ENCODE results near the gene RCOR1. TPM values are rescaled to one million over a fixed set of nuclear protein-coding genes. Genes with fewer than 3 reads are reported as not detected.

RCOR1 gene
- total RNA-seq, 1 experiment from 2014 or later = 12.1 TPM

DNA sequence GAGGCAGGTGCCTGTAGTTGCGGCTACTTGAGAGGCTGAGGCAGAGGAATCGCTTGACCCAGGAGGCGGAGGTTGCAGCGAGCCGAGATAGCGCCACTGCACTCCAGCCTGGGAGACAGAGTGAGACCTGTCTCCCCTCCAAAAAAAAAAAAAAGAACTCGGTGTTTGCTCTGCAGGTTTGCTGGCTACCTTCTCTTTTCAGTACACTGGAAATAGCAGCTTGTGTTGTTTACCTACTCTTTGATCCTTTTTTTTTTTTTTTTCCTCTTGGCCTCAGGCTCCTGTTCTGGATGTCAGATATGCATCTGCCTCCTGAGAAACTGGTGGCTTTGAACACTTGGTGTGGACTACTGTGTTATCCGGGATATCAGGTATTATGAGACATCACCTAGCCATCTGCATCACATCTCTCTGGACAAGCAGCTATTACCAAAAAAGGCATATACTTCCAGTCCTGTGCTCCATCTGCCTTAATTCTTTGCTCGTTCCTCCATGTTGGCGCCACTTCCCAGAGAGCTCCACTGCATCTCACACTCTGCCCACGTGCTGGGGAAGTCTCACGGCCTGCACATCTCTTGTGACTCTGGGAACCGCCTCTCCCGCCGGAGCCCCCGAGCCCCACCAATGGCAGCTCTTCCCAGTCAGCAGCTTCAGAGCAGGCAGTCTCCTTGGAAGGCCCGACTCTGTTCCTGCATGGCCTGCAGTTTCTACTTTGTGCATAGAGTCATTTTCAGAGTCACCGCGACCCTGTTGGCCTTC is 133.9 kb downstream of the RCOR1 start:
- DNase-seq (ENCODE audit: low read depth) = no peak

DNA sequence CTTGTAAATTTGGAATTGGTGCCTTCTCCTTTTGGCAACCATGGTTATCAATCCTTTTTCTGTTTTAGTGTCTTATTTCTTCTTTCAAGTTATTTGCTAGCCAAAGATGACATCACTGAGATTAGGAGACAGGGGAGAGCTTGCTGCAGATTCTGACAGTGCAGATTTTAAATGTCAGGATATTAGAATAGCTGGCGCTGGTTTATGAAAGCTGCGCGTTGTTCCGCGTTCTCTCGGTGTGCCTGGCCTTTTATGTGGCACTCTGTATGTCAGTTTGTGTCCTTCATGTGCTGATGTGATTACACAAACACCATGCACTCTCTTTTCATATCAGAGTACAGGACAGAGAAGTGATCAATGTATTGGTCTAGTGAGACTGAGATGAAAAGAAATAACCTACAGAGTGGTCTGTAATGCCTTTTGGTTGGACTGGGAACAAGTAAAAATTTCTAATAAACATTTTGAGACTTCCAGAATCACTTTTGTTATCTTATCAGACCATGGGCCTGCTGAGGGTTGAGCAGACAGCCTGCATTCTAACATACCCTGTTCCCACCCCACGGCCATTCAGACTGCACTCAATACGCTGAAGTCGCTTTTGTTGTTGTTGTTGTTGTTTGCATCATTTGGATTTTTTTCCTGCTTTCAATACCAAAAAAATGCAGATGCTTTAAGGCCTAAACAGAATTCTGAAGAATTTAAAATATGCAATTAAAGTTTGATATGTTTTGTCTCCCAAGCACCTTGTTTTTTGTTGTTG is 135.1 kb downstream of the RCOR1 start:
- no peak for DNase-seq (ENCODE audit: low read depth)

DNA sequence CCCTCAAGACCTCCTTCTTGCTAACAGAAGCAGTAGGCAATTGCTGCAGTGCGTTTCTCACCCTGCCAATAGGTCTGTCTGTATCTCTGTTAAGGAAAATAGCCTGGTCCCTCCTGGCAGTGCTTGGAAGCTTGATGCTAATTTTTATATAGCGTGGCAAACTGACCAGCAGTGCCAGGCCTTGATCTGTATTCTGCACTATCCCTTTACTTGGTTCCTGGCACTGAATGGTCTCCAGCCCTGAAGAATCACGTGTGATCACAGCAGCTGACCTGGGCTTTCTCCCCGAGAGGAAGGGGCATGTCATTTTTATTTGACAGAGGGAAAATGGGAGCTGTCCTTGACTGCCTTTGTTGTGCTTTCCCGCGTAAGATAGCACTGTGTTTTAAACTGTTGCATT is 136.1 kb downstream of the RCOR1 start:
- no peak for DNase-seq (ENCODE audit: low read depth)

GRCh38 chr14:102729268-102729667 is 136.8 kb downstream of the RCOR1 start:
- no peak for DNase-seq (ENCODE audit: low read depth)

DNA sequence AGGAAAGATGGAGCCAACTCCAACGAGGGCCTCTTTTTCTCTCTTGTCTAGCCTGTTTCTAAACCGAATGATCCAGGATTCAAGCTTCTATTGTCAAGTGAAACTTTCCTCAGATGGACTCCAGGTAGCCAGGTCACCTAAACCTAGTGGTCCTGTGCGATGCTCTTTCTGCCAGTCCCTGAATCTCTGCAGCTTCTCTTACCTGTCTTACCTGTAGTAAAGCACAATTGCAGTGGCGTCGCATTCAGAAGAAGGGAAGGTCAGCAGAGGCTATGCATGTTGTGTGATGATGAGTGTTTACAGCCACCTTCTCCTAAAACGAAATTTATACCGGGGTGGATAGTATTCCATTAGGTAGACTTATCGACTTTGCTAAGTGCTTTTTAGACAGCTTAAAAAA is 137.4 kb downstream of the RCOR1 start:
- DNase-seq (ENCODE audit: low read depth) = no peak

DNA sequence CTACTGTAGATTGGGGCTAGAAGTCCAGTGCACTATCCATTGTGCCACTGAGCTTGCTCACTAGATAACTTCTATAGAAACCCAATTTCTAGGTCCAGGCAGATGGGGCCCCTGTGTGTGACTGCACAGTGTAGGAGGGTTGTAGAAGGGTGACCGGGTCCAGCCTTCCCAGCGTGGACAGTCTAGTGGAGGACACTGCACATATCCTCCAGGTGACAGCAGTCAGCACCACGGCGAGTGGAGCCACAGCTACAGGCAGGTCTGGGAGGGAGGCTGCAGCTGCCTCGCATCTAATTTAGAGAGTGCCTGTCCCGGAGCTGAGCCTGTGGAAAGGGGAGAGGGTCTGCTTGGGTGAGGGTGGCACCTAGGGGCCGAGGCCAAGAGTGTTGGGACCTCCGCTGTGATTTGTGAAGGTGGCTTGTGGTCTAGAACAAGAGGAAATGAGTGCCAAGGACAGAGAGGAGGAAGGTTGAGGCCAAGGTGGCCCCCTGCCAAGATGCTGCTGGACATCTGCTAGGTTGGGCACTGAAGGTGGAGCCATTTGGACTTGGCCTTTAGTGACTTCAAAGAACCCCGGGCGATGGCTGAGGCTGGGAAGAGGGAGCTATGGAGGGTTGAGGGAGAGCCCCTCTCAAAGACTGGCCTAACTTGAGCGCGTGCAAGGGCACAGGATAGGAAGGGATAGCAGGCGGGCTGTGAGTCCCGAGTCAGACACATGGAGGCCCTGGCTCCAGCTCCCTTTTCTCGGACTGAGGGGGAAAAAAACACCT is 138.8 kb downstream of the RCOR1 start:
- no peak for DNase-seq (ENCODE audit: low read depth)

- no peak for DNase-seq (ENCODE audit: low read depth)
Measured at GRCh38 chr14:102731871-102732800, 139.7 kb downstream of the RCOR1 start.

- no peak for DNase-seq (ENCODE audit: low read depth)
Measured at GRCh38 chr14:102732924-102733323, 140.5 kb downstream of the RCOR1 start.

DNA sequence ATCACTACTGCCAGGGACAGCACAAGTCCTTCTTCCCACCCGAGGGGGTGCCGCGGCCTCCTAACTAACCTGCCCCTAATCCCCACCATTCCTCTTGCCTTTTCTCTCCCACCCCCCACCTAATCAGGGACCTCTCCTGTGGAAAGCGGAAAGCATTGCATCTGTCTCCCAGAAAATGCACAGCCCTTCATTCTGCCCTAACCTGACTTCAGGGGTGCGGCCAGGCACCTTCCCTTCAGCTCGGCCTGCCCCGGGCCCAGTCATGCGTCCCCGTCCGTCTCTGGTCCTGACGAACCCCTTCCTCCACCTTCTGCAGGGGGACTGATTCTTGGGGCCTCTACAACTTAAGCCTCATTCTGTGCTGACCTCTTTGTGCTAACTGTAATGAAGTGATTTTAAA is 140.9 kb downstream of the RCOR1 start:
- DNase-seq (ENCODE audit: low read depth) = no peak

DNA sequence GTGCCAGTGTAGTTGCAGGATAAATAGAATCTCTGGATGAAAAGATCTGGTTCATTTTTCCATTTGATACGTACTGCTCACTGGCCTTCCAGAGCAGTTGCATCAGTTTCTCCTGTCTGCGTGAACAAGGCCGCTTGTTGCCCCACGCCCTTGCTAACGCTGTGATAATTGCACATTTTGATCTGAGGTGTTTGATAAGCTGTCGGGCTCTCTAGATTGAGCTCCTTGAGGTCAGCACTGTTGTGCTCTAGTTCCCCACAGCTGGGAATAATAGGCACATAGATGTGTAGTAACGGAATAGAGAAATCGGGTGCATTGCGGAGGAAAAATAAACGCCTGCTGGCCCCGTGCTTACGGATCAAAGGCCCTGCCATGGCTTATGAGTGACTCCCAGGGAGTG is 142.0 kb downstream of the RCOR1 start:
- DNase-seq (ENCODE audit: low read depth) = no peak

DNA sequence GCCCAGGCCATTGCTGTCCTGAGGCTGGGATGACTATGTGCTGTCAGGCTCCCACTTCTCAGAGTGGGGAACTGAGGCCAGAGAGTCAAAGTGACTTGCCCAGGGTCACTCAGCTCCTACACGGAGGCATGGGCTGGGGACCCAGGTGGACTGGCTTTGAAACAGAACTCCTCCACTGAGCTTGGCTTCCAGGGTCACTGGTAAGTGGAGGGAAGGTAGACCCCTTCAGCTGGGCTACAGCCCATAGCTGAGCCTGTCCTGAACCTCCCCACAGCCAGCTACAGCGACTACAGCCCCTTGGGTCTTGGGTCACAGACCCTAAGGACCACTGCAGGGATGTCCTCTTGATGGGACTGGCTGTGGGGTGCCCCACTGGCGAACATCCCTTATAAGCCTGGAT is 144.5 kb downstream of the RCOR1 start:
- DNase-seq (ENCODE audit: low read depth) = no peak

DNA sequence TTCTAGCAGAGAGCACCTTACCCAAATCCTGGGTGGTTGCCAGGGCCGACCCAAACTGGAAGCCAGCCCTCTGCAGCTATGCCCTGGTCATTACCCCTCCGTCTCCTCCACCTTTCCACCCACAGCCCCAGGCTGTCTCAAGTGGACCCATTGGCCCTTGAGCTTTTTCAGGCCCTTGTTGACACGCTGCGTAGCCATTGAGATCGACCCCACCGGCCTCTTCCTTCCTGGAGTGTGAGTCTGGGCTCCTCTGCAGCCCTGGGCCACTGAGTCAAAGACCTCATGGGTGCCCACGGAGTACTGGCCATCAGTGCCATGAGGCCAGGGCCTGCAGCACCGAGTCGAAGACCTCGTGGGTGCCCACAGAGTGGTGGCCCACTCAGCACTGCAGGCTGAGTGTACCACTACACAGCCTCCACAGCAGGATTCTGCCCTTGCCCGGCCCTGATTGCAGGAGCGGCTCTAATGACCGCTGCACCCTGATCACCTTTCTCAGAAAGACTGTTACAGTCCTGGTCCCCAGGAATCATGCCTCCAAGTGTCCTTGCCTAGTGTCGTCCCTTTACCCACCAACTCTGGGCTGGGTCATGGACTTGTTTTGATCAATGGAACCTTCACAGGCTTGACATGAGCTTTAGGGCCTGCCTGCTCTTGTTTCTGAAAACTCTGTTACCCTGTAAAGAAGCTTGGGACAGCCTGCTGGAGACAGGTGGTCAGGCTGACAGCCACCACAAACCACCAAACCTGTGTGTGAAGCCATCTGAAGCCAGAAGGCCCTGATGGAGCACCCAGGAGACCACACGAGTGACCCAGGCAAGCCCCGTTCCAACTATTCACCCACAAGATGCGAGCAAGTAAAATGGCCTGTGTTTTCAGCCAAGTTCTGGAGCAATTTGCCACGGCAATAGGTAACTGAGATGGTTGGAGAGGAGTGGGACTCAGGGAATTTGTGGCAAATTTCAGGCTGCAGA is 145.2 kb downstream of the RCOR1 start:
- DNase-seq (ENCODE audit: low read depth) = no peak

DNA sequence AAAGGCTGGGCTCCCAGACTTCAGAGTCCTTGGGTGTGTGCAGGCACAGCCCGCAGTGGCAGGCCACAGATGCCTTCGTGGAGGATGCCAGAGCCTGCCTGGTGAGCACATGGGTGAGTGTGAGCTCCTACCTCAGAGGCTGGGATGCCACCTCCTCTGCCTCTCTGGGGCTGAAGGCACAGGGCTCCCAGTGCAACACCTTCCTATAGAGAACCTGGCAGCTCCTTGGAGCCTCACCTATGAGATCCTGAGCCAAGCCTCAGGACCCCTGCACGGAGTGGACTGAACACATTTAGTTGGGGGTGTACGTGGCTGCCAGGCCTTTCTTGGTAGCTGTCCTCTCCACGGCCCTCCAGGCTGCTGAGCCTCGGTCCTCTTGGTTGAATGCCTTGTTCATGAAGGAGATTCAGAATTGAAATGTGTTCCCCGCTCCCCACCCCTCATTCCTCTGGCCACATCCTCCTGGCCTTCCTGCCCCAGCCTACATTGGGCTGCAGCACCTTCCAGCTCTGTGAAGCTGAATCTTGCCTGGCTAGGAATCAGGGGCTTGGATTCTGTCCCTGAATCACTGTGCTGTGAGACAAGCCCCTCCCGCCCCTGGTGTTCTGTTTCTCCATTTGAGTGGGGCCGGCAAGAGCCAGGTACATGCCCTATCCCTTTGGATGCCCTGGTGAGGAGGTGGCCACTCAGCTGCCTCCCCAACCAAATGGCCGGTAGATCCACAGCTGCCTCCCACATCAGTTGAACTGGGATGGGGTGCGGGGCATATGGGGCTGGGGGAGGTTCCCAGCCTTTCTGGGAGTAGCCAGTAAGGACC is 146.1 kb downstream of the RCOR1 start:
- no peak for DNase-seq (ENCODE audit: low read depth)

- DNase-seq (ENCODE audit: low read depth) = no peak
Measured at GRCh38 chr14:102739190-102739469, 146.7 kb downstream of the RCOR1 start.

GRCh38 chr14:102746634-102747438 is 154.4 kb downstream of the RCOR1 start:
- DNase-seq (ENCODE audit: low read depth) = no peak

GRCh38 chr14:102748806-102749205 is 156.4 kb downstream of the RCOR1 start:
- no peak for DNase-seq (ENCODE audit: low read depth)

- DNase-seq (ENCODE audit: low read depth) = no peak
Measured at GRCh38 chr14:102749393-102750305, 157.2 kb downstream of the RCOR1 start.

GRCh38 chr14:102750376-102750775 is 157.9 kb downstream of the RCOR1 start:
- DNase-seq (ENCODE audit: low read depth) = no peak
